ENCODE measurements around the gene SERPINB1.

Gene SERPINB1

DNA sequence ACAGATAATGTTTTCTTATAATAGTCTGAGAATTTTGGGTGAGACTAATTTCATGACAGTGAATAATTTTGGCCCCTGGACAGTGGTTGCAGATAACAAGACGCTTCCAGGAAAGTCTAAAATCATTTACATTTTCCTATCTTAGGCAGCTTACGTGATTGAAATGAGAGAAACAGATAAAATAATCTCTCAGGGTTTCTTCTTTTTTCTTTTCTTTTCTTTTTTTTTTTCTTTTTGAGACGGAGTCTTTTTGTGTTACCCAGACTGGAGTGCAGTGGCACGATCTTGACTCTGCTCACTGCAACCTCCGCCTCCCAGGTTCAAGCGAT, 4.2 kb upstream of the SERPINB1 start:
- no peak for DNase-seq (ENCODE audit: low read depth)

DNA sequence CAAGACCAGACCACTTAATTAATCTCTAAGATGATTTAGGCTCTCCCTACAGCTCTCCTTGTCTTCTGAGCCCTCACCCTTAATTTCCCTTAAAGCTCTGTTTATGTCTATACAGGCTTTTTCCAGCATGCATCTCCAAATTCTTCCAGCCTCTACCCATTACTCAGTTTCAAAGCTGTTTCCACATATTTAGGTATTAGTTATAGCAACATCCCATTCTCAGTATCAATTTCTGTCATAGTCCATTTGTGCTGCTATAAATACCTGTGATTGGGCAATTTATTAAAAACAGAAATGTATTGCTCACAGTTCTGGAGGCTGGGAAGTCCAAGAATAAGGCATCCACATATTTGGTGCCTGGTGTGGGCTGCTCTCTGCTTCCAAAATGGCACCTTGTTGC, 2.3 kb upstream of the SERPINB1 start:
- DNase-seq (ENCODE audit: low read depth) = no peak

DNA sequence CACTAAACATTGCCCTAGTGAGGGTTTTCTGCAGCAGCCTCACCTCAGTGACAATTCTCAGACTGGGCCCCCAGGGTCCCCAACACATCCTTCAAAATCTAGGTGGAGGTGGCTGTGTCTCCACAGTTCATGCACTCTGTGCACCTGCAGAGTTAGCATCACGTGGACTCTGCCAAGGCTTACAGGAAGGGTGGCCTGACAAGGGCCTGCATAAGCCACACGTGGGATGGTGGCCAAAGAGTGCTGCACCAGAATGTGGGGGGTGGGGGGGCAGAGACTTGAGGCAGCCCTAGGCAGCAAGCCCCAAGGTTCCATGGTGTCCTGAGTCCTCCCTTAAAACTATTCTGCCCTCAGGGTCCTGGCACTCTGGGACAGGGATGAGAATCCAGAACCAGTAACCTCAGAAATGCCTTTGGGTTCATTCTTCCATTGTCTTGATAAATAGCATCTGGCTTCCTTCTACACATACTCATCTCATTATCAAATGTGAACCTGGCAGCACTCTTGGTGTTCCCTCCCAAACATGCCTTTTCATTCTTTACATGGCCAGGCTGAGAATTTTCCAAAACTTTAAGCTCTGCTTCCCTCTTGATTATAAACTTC, 1.6 kb upstream of the SERPINB1 start:
- DNase-seq (ENCODE audit: low read depth) = no peak

DNA sequence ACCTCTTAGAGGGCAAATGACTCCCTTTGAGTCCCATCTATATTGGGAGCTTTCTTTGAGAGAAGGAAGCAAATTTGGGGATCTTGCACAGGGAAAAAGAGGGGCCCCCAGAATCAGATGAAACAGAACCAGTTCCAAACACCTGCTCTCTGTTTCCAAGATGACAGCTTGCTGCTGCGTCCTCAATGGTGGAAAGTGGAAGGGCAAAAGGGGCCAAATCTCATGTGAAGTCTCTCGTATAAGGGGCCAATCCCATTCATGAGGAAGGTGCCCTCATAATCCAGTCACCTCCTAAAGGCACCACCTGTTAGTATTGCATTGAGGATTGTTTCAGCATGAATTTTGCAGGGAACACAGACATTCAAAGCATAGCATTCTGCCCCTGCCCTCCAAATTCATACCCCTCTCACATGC, 483 bp upstream of the SERPINB1 start:
- DNase-seq (ENCODE audit: low read depth) = no peak

DNA sequence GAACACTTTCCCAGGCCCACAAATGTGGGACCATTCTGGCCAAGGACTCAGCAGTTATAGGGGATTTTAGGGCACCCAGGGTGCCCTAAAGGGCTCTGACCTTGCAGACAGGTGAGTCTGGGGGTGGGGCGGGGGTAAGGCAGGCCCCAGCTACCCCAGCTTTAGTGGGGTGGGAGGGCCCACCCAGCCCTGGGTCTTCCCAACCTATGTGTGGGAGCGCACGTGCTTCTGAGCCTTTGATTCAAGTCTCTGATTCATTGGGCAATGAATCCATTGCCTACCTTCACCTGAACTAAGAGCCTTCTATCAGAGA, 958 bp downstream of the SERPINB1 start:
- DNase-seq (ENCODE audit: low read depth) = no peak

DNA sequence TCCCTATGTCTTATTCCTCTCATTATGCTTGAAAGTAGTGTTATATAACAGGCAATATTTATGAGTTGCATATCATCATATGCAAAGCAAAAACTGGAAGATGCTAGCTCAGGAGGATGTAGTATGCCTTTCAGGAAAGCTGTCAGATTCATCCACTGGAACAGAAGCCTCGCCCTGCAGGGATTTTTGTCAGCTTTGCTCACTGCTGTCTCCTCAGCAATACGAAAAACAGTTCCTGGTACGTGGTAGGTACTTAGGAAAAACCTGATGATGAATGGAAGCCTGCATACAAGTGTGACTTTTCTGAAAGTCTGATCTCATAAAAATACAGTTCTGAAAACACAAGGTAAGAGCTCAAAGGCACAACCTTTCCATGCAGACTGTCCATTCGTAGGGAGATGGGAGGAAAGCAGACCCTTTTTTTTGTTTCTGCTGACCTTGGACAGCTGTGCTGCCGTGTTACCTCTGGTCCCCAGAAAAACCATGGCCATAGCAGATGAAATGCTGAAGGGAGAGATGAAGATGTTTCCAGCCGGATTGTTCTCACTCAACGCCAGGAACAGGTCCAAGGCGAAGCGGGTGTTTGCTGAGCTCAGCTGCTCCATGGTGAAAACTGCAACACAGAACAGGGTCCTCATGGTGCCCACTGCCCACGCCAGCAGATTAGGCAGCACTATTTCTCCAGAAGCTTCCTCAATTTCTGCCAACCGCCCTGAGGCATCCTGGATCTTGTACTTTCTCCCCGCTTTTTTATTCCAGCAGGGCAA, 1.5 kb downstream of the SERPINB1 start:
- DNase-seq (ENCODE audit: low read depth) = no peak

DNA sequence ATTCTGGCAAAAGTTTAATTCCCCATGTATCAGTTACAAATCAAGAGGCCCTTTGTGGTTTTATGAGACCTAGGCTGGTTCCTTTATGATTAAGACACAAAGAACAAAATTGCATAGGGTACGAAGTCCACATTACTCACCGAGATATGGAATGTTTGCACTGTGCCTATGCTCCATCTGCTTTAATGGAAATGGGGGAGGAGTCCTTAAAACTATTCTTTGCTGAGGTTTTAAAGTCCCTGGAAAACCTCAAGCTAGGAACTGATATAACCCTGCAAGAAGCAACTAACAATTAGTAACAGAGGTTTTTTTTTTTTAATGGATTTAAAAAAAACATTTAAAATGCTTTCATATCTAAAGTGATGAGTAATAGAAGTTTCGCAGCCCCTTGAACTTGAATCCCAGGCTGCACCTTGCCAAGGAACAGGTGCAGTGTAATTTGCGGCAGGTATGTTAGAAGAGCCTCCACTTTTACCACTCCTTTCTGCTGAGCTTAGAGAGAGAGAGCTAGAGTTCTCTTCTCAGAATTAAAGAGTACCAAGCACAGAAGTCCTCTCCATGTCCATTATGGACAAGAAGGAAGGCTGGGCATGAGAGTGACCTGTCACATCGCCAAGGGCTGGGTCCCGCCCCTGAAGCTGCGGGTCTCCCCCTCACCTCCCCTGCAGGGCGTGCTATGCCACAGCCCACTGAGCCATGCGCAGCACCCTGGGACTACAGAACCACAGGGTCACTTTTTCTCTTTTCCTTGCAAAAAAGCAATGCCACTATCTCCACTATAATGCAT, 2.3 kb downstream of the SERPINB1 start:
- no peak for DNase-seq (ENCODE audit: low read depth)

DNA sequence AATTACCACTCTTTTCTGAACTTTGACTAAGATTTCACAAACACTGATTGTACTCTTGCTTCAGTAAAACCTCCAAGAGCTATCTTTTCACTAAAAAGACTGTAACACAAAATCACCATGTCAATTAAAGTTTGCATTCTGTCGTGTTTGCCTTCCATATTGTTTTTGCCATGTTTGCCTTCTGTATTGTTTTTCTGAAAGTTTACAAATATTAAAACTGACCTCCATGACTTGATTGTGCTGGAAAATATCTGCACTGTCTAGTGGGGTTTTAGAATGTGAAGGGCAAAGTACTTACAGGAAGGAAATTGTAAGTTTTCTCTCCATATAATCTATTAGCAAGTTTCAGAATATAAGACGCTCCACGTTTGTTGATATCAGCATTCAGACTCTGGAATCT, 3.4 kb downstream of the SERPINB1 start:
- no peak for DNase-seq (ENCODE audit: low read depth)

DNA sequence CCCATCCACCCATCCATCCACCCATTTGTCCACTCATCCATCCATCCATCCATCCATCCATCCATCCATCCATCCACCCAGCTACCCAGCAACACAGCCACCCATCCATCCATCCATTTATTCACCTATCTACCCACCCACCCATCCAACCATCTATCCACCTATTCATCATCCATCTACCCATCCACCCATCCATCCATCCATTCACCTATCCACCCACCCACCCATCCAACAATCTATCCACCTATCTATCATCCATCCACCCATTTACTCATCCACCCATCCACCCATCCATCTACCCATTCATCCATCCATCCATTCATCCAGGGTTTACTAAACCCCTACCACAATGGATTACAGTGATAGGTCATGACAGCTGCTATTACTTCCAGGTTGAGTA, 7.4 kb downstream of the SERPINB1 start:
- no peak for DNase-seq (ENCODE audit: low read depth)

DNA sequence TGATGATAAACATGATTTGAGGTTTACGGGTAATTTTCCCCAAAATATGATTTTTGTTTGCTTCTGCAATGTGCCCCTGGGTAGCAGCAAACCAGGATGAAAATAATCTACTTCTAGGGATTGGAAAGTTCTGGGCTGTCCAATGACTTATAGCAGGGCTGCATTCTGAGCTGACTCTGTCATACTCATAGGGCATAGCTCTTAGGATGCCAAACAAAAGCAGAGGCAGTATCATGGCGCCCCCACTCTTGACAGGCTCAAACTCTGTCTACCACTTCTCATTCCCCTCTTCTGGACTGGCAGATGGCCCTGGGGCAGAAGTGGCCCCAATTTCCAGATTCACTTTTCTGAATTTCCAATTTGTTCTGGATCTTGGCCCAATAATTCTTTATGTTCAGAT, 10.3 kb downstream of the SERPINB1 start:
- no peak for DNase-seq (ENCODE audit: low read depth)

DNA sequence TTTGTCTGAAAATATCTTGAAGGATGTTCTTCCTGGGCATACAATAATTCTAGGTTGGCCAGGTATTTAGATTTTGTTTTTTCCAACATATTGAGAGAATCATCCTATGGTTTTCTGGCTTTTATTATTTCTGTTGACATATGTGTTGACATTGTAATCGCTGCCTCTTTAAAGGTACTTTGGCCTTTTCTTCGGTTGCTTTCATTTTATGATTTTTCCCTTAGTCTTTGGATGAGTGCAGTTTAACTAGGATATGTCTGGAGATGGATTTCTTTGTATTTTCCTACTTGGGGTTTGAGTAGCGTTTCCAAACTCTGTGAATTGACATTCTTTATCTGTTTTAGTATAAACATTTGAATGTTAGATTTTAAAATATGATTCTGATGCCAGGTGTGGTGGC, 11.5 kb downstream of the SERPINB1 start:
- no peak for DNase-seq (ENCODE audit: low read depth)

DNA sequence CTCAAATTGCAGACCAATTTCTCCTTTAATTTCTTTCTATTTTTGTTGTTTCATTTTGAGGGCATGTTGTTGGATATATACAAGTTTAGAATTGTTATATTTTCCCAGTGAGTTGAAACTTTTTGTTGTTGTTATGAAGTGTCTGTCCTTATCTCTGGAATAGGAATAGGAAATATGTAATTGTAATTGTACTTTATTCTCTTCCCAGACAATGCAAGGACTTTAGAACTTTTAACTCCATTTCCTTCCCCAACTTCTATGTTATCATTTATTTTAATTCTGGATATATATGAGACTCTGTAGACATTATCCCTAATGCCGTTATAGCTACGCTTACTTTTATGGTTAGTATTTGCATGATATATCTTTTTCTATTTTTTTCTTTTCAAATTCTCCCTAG, 12.4 kb downstream of the SERPINB1 start:
- DNase-seq (ENCODE audit: low read depth) = no peak

DNA sequence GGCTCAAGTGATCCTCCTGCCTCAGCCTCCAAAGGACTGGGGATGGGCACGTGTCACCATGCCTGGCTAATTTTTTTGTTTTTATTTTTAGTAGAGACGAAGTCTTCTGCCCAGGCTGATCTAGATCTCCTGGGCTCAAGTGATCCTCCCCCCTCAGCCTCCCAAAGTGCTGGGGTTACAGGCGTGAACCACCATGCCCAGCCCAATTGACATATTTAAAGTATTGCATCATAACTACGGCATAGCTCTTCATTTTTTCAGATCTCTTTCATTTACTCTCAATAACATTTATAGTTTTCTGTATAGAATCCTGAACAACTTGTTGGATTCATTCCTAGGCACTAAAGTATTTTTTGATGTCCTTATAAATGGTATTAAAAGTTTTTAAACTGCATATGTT, 13.0 kb downstream of the SERPINB1 start:
- DNase-seq (ENCODE audit: low read depth) = no peak

DNA sequence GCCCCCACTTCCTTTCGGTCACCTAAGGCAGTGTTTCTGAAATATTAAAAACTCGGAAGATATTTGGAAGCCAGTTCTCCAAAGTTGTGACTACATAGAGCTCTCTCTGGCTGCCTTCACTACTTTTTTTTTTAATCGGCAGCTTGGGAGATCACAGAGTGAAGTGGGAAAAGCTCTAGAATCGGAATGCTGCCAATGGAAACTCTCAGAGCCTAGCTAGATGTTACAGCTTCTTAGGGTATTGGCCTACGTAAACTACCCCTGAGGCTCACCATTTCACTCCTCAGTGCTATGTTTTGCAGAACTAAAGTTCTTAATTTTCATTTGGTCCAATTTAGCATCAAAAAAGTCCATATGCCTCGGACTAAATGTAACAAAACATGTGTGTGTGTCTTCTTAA, 14.5 kb downstream of the SERPINB1 start:
- DNase-seq (ENCODE audit: low read depth) = no peak

DNA sequence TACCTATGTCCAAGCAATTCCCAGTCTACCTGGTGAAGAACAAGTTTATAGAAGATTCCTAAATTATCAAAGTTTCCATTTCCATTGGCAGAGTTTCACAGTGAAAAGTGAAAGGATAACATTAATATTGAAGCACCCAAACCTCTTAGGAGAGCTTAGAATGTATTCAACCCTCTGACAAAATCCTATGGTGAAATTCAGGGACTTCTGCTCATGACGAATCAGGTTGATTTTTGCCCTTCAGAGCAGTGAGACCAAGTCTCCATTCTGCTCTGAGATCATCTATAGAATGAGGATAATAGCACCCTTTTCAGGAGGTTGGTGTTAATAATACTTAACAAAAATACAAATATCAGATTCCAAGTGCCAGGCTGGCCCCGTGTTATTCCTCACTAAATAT, 15.5 kb downstream of the SERPINB1 start:
- no peak for DNase-seq (ENCODE audit: low read depth)

DNA sequence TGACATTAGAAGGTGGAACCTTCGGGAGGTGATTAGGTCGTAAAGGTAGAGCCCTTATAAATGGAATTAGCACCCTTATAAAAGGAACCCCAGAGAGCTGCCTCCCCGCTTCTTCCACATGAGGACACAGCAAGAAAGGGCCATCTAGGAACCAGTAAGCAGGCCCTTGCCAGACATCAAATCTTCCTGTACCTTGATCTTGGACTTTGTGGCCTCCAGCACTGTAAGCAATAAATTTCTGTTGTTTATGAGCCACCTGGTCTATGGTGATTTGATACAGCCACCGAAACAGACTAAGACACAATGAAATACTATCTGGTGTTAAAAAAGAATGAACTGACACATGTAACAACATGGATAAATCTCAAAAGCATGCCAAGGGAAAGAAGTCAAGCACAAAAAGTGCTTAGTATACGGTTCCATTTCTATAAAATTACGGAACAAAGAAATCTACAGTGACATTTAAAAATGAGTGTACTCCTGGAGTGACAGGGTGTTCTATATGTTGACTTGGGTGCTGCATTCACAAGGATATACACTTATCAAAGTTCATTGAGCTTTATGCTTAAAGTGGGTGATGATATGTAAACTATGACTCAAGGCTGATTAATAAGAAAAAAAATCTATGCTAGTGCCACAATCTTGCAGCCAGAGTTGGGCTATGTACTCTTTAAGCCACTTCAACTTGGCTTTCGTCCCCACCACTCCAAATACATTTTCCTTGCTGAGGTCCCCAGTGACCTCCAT, 18.4 kb downstream of the SERPINB1 start:
- no peak for DNase-seq (ENCODE audit: low read depth)

DNA sequence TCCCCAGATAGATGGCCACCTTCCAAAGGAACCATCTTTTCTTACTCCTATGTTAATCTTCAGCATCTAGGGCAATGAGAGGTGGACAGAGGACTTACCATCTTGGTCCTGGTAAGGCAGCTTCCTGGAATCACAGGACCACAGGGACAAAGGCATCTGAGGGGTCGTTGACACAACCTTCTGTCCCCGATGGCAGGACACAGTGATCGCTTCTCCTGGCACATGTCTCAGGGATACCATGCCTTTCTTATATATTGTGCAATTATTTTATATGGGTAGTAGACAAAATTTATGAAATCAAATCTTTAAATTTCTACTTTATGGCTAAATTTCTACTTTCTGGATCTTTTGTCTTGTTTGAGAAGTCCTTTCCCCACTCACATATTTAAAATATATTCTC, 20.1 kb downstream of the SERPINB1 start:
- DNase-seq (ENCODE audit: low read depth) = no peak

DNA sequence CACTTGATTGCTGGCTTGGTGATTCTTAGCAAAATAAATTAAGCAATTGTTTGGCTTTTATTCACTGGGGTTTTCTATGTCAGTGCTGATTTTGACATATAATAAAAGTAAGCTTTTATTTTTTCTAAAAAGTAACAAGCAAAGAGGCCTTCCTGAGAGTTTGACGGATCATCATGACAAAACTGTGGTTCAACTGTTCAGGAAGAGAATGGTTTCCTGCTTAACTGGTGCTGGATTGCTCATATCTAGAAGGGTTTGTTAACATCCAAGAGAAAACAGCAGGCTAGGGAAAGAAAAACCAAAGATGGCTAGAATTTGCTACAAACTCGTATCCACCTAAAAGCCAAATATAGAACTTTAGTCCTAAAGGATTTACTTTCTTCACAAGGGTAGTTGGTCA, 21.2 kb downstream of the SERPINB1 start:
- no peak for DNase-seq (ENCODE audit: low read depth)

DNA sequence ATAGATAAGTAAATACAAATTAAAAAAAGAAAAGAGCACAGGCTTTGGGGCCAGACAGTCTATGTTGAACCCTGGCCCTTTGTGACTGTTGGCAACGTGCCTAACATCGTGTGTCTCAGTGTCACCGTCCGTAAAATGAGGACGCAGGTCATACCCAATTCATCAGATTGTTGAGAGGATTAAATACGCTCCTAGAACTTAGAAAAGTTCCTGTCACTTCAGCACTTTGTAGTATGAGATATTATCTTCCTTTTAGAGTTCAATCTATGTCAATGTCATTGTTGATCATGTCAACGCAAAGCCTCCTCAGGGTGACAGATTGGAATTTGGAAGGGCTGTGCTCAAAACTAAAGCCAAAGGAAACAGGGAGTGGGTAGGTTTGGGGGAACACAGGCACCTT, 21.7 kb downstream of the SERPINB1 start:
- no peak for DNase-seq (ENCODE audit: low read depth)

DNA sequence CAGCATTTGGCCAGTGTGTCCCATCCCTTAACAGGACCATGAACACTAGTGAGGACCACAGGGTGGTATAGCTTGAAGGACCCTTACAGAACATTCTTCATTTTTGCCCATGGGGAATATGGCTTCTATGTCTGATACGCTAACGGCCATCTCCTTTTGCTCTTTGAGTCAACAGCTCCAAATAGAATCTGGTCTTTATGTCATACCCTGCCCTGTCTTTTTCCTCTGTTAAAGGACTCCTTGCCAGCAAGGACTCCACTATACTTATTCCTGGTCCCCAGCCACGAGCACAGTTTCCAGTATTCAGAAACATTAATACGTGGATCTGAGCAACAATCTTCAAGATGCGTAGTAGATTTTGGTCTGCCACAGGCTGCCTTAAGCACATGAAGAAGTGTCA, 22.5 kb downstream of the SERPINB1 start:
- DNase-seq (ENCODE audit: low read depth) = no peak

DNA sequence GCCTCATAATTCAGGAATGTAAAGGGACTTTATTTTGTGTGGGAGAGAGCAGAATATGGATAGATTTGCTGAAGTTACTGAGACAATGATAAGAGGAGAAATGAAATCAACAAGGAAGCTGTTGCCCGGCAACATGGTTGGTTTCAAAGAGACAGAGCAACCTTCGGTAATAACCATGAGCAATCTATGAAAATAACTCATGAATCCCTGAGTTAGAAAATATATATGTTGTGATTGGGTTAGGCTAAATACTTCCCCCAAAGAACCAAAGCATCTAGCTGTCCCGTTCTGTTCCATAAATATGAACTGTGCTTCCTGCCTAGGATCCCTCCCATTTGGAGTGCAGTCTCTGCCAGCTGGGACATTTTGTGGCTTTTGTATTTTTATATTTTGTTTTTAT, 23.1 kb downstream of the SERPINB1 start:
- DNase-seq (ENCODE audit: low read depth) = no peak

DNA sequence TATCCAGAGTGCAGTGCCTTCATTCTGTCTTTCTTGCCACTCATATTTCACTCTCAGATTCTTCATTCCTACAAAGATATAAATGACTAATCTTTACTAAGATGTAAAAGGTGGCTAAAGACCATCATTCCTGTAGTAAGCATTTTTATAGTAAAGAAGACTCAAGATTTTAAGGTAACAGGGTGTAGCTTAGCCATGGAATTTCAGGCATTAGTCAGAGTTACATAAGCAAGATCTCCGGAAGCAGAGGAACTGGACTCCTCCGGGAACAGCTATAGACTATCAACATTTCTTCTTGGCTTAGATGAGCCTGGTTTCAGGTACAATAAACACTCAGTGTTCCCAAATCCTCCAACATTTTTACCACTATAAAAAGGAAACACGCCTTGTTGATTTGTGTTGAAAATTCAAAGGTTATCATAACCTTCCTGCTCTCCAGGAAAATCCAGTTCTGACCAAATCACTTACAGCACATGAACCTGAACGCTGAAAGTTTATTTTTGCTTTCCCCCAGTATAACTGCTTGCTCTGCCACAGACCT, 23.7 kb downstream of the SERPINB1 start:
- DNase-seq (ENCODE audit: low read depth) = no peak

DNA sequence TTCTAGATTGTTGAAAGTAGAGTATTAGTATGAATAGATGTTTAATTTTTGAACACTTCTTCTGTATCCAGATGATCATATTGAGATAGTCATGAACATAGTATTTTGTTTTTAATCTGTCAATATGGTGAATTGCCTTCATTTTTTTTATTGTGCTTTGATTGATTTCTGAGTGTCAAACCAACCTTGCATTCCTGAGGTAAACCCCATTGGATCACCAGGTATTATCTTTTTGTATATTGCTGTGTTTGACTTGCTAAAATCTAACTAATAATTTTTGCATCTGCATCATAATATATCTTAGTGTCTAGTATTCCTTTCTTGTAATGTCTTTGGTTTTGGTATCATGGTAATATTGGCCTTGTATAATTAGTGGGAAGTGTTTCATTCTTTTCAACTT, 25.5 kb downstream of the SERPINB1 start:
- no peak for DNase-seq (ENCODE audit: low read depth)

All from stimulated activated CD8-positive, alpha-beta memory T cell treated with anti-CD3 and anti-CD28 coated beads, Interleukin-15, amount 100 ng/mL, for 1 hour (primary cell).